Measurements from ENCODE around the gene NFATC2. TPM values are rescaled to one million over a fixed set of nuclear protein-coding genes. Genes with fewer than 3 reads are reported as not detected.
"Not testable (repeated sequence)": the region's sequence is repeated elsewhere in the genome, so short reads cannot be mapped to it uniquely, and the experiment has no call there.

The NFATC2 gene
- total RNA-seq, 2 experiments from 2014 or later: 15.7 to 17.4 TPM

- DNase-seq: no peak
- Mint-ChIP-seq H3K4me1 (ENCODE audit: low read depth) (peaks cover 8% of the 10 kb centered on the region), H3K27ac (no peak overlapping the region), H3K9me3 (no peaks in the 10 kb centered on the region), H3K36me3 (ENCODE audit: low read depth) (no peaks in the 10 kb centered on the region), H3K4me3 (no peak overlapping the region), H3K27me3 (ENCODE audit: low read depth) (peaks cover 4% of the 10 kb centered on the region)
- intact Hi-C loops (cut with micrococcal nuclease): no loop called here
- CTCF ChIA-PET: no interaction called here
Observed at GRCh38 chr20:51549474-51549873, 7.0 kb upstream of the NFATC2 start.

DNA sequence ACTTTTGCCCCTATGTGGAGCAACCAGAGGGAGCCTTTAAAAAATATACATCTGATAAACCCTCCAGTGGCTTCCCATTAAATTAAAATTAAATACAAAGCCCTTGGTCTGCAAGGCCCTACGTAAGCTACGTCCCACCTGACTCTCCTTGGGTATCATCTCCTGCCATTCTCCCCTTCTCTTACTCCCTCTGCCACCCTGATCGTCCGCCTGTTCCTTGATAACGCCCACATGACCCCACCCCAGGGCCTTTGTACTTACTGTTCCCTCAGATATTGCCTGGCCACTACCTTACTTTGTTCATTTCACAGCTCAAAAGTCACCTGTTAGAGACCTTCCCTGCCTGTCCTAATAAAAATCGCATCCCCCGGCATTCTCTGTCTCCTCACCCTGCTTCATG, 5.4 kb upstream of the NFATC2 start:
- Mint-ChIP-seq H3K9me3 (no peaks in the 10 kb centered on the region), H3K27ac (no peak overlapping the region), H3K27me3 (ENCODE audit: low read depth) (no peaks in the 10 kb centered on the region), H3K4me1 (ENCODE audit: low read depth) (no peaks in the 10 kb centered on the region), H3K4me3 (no peak overlapping the region), H3K36me3 (ENCODE audit: low read depth) (no peaks in the 10 kb centered on the region)
- CTCF ChIA-PET: interaction anchor here (1.1 kb wide), 1 partner anchor 17 kb away, joined by 4 read pairs; no protein-coding TSS in a partner anchor
- DNase-seq: no peak
- intact Hi-C loops (cut with micrococcal nuclease): no loop called here

DNA sequence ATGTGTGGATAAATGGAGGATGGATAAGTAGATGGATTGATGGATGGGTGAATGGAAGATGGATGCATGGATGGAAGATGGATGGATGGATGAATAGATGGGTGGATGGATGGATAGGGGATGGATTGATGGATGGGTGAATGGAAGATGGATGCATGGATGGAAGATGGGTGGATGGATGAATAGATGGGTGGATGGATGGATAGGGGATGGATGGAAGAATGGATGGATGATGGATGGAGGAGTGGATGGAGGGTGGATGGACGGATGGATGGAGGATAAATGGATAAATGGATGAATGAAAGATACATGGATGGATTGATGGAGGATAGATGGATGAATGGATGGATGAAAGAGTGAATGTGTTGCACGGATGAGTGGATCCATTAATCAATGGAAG, 3.0 kb upstream of the NFATC2 start:
- Mint-ChIP-seq H3K4me3 (no peak overlapping the region), H3K4me1 (ENCODE audit: low read depth) (peaks cover 5% of the 10 kb centered on the region), H3K27ac (no peak overlapping the region), H3K27me3 (ENCODE audit: low read depth) (no peaks in the 10 kb centered on the region), H3K9me3 (no peaks in the 10 kb centered on the region), H3K36me3 (ENCODE audit: low read depth) (peaks cover 2% of the 10 kb centered on the region)
- intact Hi-C loops (cut with micrococcal nuclease): no loop called here
- DNase-seq: no peak
- CTCF ChIA-PET: no interaction called here

DNA sequence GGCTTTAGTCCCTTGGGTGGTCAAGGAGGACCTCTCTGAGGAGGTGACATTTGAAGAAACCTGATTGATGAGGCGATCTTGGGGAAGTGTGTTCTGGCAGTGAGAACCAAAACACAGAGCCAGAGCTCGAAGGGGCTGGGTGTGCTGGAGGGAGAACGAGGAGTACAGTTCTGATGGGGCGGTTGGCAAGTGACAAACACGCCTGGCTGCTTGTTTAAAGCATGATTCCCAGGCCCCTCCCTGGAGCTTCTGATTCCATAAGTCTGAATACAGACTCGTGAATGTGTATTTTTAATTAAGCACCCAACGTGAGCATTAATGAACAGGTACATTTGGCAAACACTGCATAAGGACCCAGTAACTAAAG, 886 bp upstream of the NFATC2 start:
- intact Hi-C loops (cut with micrococcal nuclease): loop anchor here (2.0 kb wide), 1 partner anchor 19 kb away; no protein-coding TSS in a partner anchor
- CTCF ChIA-PET: interaction anchor here (0.7 to 2.3 kb wide), 6 partner anchors 11 to 167 kb away, joined by 3 to 12 read pairs (median 8); no protein-coding TSS in a partner anchor

DNA sequence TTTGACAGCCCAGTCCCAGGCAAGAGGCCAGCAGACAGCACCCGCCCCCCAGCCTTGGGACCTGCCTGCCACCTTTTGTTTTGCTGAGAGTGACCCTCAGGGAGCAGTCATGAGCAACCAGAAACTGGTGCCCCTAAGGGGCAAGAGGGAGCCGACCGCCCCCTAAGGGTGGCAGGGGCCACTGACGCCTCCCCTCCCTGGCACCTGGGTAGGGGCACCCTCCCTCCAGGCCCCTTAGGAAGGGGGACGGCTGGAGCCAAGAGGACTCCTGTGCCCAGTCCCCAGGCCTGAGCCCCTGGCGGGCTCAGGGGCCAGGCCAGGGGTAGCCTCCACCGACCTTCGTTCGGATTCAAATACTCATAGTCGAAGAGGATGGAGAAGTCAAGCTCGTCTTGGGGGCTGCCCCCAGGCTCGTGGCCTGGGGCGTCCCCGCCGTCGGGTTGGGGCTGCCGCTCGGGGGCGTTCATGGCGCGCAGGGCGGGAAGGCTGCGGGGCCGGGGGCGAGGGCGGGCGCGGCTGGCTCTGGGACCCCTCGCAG, 417 bp downstream of the NFATC2 start:
- Mint-ChIP-seq H3K9me3 (no peaks in the 10 kb centered on the region), H3K27me3 (ENCODE audit: low read depth) (no peaks in the 10 kb centered on the region), H3K4me1 (ENCODE audit: low read depth) (peaks cover 35% of the 10 kb centered on the region), H3K36me3 (ENCODE audit: low read depth) (peaks cover 8% of the 10 kb centered on the region), H3K27ac (peak overlapping the region; percentile 98), H3K4me3 (peak overlapping the region; percentile 96)
- DNase-seq: peak; percentile 73
- CTCF ChIA-PET: interaction anchor here (0.6 to 3.0 kb wide), 20 partner anchors 9 to 743 kb away, joined by 3 to 16 read pairs (median 4); no protein-coding TSS in a partner anchor
- intact Hi-C loops (cut with micrococcal nuclease): loop anchor here (2.0 kb wide), 1 partner anchor 21 kb away; no protein-coding TSS in a partner anchor

More for the DNA sequence above, 886 bp upstream of the NFATC2 start:
- no peak overlapping the region for H3K27ac Mint-ChIP-seq
- H3K9me3 Mint-ChIP-seq: no peaks in the 10 kb centered on the region
- no peak overlapping the region for H3K4me3 Mint-ChIP-seq
- no peak for DNase-seq
- peaks cover 22% of the 10 kb centered on the region for H3K4me1 Mint-ChIP-seq (ENCODE audit: low read depth)
- peaks cover 8% of the 10 kb centered on the region for H3K36me3 Mint-ChIP-seq (ENCODE audit: low read depth)
- no peaks in the 10 kb centered on the region for H3K27me3 Mint-ChIP-seq (ENCODE audit: low read depth)

DNA sequence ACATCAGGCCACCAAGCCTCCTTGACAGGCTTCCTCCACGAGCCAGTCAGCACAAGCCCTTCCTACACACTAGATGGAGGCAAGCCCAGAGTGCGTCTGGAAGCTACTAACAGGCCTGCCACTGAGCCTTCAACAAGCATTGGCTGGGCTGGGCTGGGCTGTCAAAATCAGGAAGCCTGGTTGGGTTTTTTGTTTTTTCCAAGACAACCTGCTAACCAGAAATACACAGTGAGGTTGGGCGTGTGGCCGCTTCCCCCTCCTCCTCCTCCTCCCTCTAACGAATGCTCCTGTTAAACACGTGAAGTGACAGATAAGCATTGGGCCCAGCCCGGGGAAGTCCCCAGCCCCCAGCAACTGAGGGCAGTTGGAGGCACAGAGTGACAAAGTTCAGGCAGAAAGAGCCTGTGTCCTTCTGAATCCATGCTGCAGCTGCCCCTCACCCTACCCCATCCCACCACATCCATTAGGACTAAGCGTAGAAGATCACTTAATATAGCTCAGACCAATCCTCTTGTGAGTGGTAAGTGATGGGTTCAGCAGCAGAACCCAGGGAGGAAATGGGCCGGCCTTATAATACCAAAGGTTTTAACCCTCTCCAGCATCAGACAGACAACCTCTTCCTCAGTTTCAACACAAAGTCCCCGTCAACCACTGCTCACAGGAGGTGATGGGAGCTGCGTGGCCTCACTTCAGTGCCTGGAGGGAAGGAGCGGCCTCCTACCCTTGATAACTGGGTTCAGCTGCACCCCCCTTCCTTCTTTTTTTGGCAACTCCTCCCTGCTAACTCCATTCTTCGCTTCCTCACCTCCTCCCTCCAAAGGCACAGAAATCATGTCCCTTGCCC, 1.1 kb downstream of the NFATC2 start:
- Mint-ChIP-seq H3K27ac (peak overlapping the region; percentile 98), H3K4me3 (peak overlapping the region; percentile 96), H3K9me3 (no peaks in the 10 kb centered on the region), H3K27me3 (ENCODE audit: low read depth) (no peaks in the 10 kb centered on the region), H3K36me3 (ENCODE audit: low read depth) (peaks cover 14% of the 10 kb centered on the region), H3K4me1 (ENCODE audit: low read depth) (peaks cover 42% of the 10 kb centered on the region)
- DNase-seq: peak; percentile 91
- intact Hi-C loops (cut with micrococcal nuclease): loop anchor here (1.0 to 2.0 kb wide), 9 partner anchors 10 to 155 kb away; no protein-coding TSS in a partner anchor
- CTCF ChIA-PET: interaction anchor here (0.8 to 3.0 kb wide), 20 partner anchors 9 to 165 kb away, joined by 3 to 16 read pairs (median 4); no protein-coding TSS in a partner anchor

- intact Hi-C loops (cut with micrococcal nuclease): loop anchor here (2.0 kb wide), 1 partner anchor 118 kb away; no protein-coding TSS in a partner anchor
- H3K27ac Mint-ChIP-seq: peak overlapping the region; percentile 98
- H3K9me3 Mint-ChIP-seq: no peaks in the 10 kb centered on the region
- peaks cover 14% of the 10 kb centered on the region for H3K36me3 Mint-ChIP-seq (ENCODE audit: low read depth)
- CTCF ChIA-PET: interaction anchor here (0.6 to 3.0 kb wide), 8 partner anchors 9 to 122 kb away, joined by 3 to 16 read pairs (median 4); no protein-coding TSS in a partner anchor
- peak overlapping the region; percentile 96 for H3K4me3 Mint-ChIP-seq
- H3K4me1 Mint-ChIP-seq (ENCODE audit: low read depth): peaks cover 50% of the 10 kb centered on the region
- H3K27me3 Mint-ChIP-seq (ENCODE audit: low read depth): no peaks in the 10 kb centered on the region
- no peak for DNase-seq
Observed at GRCh38 chr20:51540580-51540979, 1.9 kb downstream of the NFATC2 start.

DNA sequence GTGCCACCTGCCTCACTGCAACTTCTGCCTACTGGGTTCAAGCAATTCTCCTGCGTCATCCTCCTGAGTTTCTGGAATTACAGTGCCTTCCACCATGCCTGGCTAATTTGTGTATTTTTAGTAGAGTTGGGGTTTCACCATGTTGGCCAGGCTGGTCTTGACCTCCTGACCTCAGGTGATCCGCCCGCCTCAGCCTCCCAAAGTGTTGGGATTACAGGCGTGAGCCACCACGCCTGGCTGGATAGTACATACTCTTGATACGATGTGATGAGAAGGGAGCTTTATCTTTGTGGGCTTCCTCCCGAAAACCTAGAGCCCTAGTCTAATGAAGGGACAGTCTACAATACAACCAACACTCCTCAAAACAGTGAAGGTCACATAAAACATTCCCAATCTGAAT, 2.4 kb downstream of the NFATC2 start:
- not testable (repeated sequence) for DNase-seq; H3K27me3 Mint-ChIP-seq (ENCODE audit: low read depth); H3K9me3 Mint-ChIP-seq
- H3K27ac Mint-ChIP-seq: peak overlapping the region; percentile 98
- peaks cover 55% of the 10 kb centered on the region for H3K4me1 Mint-ChIP-seq (ENCODE audit: low read depth)
- peaks cover 14% of the 10 kb centered on the region for H3K36me3 Mint-ChIP-seq (ENCODE audit: low read depth)
- peak overlapping the region; percentile 96 for H3K4me3 Mint-ChIP-seq
- CTCF ChIA-PET: interaction anchor here (0.6 to 3.0 kb wide), 2 partner anchors 8 to 64 kb away, joined by 7 to 16 read pairs; no protein-coding TSS in a partner anchor
- intact Hi-C loops (cut with micrococcal nuclease): loop anchor here (2.0 kb wide), 1 partner anchor 117 kb away; no protein-coding TSS in a partner anchor

DNA sequence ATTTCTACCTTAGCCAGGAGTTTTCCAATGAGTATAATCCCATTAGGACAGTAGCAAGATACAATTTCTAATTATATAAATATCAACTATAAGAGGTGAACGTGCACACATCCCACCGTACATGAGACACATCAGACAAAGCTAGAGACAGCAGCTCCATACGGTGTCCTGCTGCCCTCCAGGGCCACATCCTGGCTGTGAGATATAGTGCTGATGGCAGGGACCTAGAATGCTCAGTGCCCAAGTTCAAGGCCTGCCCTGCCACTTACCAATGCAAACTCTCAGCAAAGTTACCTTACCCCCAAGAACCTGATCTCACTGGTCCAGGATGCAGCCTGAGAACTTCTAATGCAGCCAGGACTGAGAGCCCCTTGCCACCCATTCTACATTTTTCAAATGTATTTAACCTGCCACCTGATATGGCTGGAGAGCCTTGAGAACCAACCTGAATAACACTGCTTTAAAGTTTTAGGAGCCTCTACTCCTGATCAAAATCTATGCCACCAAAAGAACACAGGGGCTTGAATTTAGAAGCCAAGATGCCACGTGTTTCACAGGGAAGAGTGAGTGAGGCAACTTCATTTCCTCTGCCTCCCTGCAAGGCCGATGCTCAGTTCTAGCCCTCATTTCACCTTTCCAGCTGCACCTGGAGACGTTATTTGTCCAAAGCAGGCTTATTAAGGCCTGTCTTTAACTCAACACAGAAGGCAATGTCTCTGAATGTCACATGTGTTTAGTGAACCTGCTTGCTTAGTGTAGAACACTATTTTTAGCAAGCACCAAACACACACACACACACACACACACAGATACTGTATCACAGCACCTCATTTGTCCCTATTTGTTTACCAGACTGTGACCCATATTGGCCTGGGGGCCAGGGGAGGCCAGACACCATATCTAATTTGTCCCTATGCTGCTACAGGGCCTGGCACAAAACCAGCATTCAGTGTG, 6.1 kb downstream of the NFATC2 start:
- H3K36me3 Mint-ChIP-seq (ENCODE audit: low read depth): peaks cover 20% of the 10 kb centered on the region
- peak; percentile 37 for DNase-seq
- H3K4me1 Mint-ChIP-seq (ENCODE audit: low read depth): peaks cover 90% of the 10 kb centered on the region
- peak overlapping the region; percentile 79 for H3K27ac Mint-ChIP-seq
- no peaks in the 10 kb centered on the region for H3K27me3 Mint-ChIP-seq (ENCODE audit: low read depth)
- H3K4me3 Mint-ChIP-seq: peak overlapping the region; percentile 26
- no peaks in the 10 kb centered on the region for H3K9me3 Mint-ChIP-seq
- intact Hi-C loops (cut with micrococcal nuclease): loop anchor here (10.0 kb wide), 1 partner anchor 868 kb away; no protein-coding TSS in a partner anchor
- CTCF ChIA-PET: interaction anchor here (1.0 to 2.0 kb wide), 3 partner anchors 23 to 65 kb away, joined by 3 to 4 read pairs (median 3); no protein-coding TSS in a partner anchor

GRCh38 chr20:51535674-51536073, 6.8 kb downstream of the NFATC2 start:
- Mint-ChIP-seq H3K4me3 (no peak overlapping the region), H3K4me1 (ENCODE audit: low read depth) (peaks cover 93% of the 10 kb centered on the region), H3K27me3 (ENCODE audit: low read depth) (no peaks in the 10 kb centered on the region), H3K27ac (peak overlapping the region; percentile 78), H3K36me3 (ENCODE audit: low read depth) (peaks cover 18% of the 10 kb centered on the region), H3K9me3 (no peaks in the 10 kb centered on the region)
- CTCF ChIA-PET: interaction anchor here (1.0 to 2.0 kb wide), 3 partner anchors 22 to 65 kb away, joined by 3 to 4 read pairs (median 3); no protein-coding TSS in a partner anchor
- intact Hi-C loops (cut with micrococcal nuclease): loop anchor here (10.0 kb wide), 1 partner anchor 869 kb away; no protein-coding TSS in a partner anchor
- no peak for DNase-seq

- CTCF ChIA-PET: interaction anchor here (1.0 to 2.0 kb wide), 2 partner anchors 21 to 64 kb away, joined by 3 to 4 read pairs; no protein-coding TSS in a partner anchor
- Mint-ChIP-seq H3K9me3 (no peaks in the 10 kb centered on the region), H3K36me3 (ENCODE audit: low read depth) (peaks cover 16% of the 10 kb centered on the region), H3K4me3 (no peak overlapping the region), H3K27me3 (ENCODE audit: low read depth) (no peaks in the 10 kb centered on the region), H3K4me1 (ENCODE audit: low read depth) (peaks cover 96% of the 10 kb centered on the region), H3K27ac (peak overlapping the region; percentile 78)
- DNase-seq: no peak
- intact Hi-C loops (cut with micrococcal nuclease): loop anchor here (10.0 kb wide), 1 partner anchor 870 kb away; no protein-coding TSS in a partner anchor
Observed at GRCh38 chr20:51535075-51535386, 7.5 kb downstream of the NFATC2 start.
